Activated CD8-positive, alpha-beta T cell treated with anti-CD3 and anti-CD28 coated beads for 36 hours (primary cell): ENCODE results near the gene GJB2. TPM values are rescaled to one million over a fixed set of nuclear protein-coding genes. Genes with fewer than 3 reads are reported as not detected.

Experiments
- ATAC-seq: fragments of 200-7000 bp; cut with Tn5 transposase; one replicate; pipeline ENCODE4 v1.10.0; 2021; ENCODE audit warnings: mild to moderate bottlenecking, moderate library complexity
- CTCF ChIA-PET: fragments of 350-600 bp; sonication (Branson Sonifier 250); formaldehyde crosslinking; loops from one replicate; lab custom pipeline; 2021; ENCODE audit warnings: antibody characterized with exemption; lab: Charles Lee
- POLR2A ChIA-PET: fragments of 350-600 bp; sonication (Branson Sonifier 250); formaldehyde crosslinking; loops from one replicate; lab custom pipeline; 2021; ENCODE audit warnings: antibody characterized with exemption; lab: Charles Lee
- DNase-seq: peaks from one replicate; pipeline ENCODE4 v3.0.0-alpha.2; 2020
- H3K27ac Mint-ChIP-seq: one replicate; pipeline ENCODE4 v1.8.0; 2021; ENCODE audit warnings: mild to moderate bottlenecking, mixed read lengths
- H3K27me3 Mint-ChIP-seq: one replicate; pipeline ENCODE4 v1.8.0; 2021; ENCODE audit warnings: mixed read lengths
- H3K36me3 Mint-ChIP-seq: one replicate; pipeline ENCODE4 v1.8.0; 2021; ENCODE audit warnings: low read depth, mixed read lengths
- H3K4me1 Mint-ChIP-seq: one replicate; pipeline ENCODE4 v1.8.0; 2021; ENCODE audit warnings: low read depth, mixed read lengths
- H3K4me3 Mint-ChIP-seq: one replicate; pipeline ENCODE4 v1.8.0; 2021; ENCODE audit warnings: mild to moderate bottlenecking, moderate library complexity, mixed read lengths
- H3K9me3 Mint-ChIP-seq: one replicate; pipeline ENCODE4 v1.8.0; 2021; ENCODE audit warnings: mixed read lengths
- intact Hi-C: fragments of 100-400 bp; cut with micrococcal nuclease; formaldehyde crosslinking; loops from one replicate; pipeline ENCODE4 v1.10.0; 2022
- total RNA-seq, 2 experiments: library from RNA; stranded (reverse); gene quantifications; one replicate each; pipeline ENCODE4 v1.2.3, GENCODE V29; 2021
- TF ChIP-seq, protein P1 (sequence below): fragments of 200-600 bp; IDR thresholded peaks from one replicate; pipeline ENCODE4 v1.8.0; 2022; ENCODE audit warnings: antibody characterized with exemption, mild to moderate bottlenecking

GJB2 gene
- total RNA-seq, 2 experiments from 2014 or later: 0.83 to 1.1 TPM

DNA sequence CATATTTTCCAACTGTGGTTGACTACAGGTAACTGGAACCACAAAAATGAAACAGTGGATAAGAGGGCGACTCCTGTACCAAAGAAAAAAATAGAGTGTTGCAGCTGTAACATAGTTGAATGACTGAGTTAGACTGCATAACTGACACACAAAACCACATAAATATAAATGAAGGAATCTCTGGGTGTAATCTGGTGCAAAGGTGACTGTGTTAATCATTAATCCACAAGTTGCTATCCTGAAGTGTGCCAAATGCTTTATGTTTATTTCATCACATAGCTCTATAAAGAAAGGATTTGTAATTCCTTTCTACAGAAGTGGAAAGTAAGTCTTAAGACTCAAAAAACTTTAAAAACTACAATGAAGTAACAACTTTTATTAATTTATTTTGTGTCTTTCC, 6.0 kb upstream of the GJB2 start:
- DNase-seq: no peak
- no peaks in the 10 kb centered on the region for H3K36me3 Mint-ChIP-seq
- POLR2A ChIA-PET: no interaction called here
- H3K9me3 Mint-ChIP-seq: peaks cover 2% of the 10 kb centered on the region
- H3K27ac Mint-ChIP-seq: no peak overlapping the region
- intact Hi-C loops: loop anchor here (10.0 kb wide), 1 partner anchor 216 kb away; no protein-coding TSS in a partner anchor
- CTCF ChIA-PET: interaction anchor here (0.6 to 5.4 kb wide), 3 partner anchors 13 to 294 kb away, joined by 3 to 36 read pairs (median 7); no protein-coding TSS in a partner anchor
- H3K4me1 Mint-ChIP-seq: peaks cover 18% of the 10 kb centered on the region
- peaks cover 36% of the 10 kb centered on the region for H3K27me3 Mint-ChIP-seq
- ATAC-seq: no peak
- TF ChIP-seq, protein P1, sequence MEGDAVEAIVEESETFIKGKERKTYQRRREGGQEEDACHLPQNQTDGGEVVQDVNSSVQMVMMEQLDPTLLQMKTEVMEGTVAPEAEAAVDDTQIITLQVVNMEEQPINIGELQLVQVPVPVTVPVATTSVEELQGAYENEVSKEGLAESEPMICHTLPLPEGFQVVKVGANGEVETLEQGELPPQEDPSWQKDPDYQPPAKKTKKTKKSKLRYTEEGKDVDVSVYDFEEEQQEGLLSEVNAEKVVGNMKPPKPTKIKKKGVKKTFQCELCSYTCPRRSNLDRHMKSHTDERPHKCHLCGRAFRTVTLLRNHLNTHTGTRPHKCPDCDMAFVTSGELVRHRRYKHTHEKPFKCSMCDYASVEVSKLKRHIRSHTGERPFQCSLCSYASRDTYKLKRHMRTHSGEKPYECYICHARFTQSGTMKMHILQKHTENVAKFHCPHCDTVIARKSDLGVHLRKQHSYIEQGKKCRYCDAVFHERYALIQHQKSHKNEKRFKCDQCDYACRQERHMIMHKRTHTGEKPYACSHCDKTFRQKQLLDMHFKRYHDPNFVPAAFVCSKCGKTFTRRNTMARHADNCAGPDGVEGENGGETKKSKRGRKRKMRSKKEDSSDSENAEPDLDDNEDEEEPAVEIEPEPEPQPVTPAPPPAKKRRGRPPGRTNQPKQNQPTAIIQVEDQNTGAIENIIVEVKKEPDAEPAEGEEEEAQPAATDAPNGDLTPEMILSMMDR: no peak
- H3K4me3 Mint-ChIP-seq: no peak overlapping the region

GRCh38 chr13:20197361-20197834, 4.7 kb upstream of the GJB2 start:
- Mint-ChIP-seq H3K27ac (no peak overlapping the region), H3K4me1 (peaks cover 19% of the 10 kb centered on the region), H3K4me3 (no peak overlapping the region), H3K36me3 (no peaks in the 10 kb centered on the region), H3K9me3 (peaks cover 2% of the 10 kb centered on the region), H3K27me3 (peaks cover 36% of the 10 kb centered on the region)
- intact Hi-C loops: loop anchor here (10.0 kb wide), 1 partner anchor 217 kb away; no protein-coding TSS in a partner anchor
- CTCF ChIA-PET: interaction anchor here (0.6 to 5.4 kb wide), 43 partner anchors 8 to 1599 kb away, joined by 3 to 36 read pairs (median 4); no protein-coding TSS in a partner anchor
- DNase-seq (peak; percentile 28), ATAC-seq (peak; percentile 60)
- POLR2A ChIA-PET: no interaction called here
- TF ChIP-seq, protein P1: peak; percentile 91

GRCh38 chr13:20195801-20196200, 3.1 kb upstream of the GJB2 start:
- Mint-ChIP-seq H3K36me3 (no peaks in the 10 kb centered on the region), H3K4me3 (no peak overlapping the region)
- POLR2A ChIA-PET: no interaction called here

DNA sequence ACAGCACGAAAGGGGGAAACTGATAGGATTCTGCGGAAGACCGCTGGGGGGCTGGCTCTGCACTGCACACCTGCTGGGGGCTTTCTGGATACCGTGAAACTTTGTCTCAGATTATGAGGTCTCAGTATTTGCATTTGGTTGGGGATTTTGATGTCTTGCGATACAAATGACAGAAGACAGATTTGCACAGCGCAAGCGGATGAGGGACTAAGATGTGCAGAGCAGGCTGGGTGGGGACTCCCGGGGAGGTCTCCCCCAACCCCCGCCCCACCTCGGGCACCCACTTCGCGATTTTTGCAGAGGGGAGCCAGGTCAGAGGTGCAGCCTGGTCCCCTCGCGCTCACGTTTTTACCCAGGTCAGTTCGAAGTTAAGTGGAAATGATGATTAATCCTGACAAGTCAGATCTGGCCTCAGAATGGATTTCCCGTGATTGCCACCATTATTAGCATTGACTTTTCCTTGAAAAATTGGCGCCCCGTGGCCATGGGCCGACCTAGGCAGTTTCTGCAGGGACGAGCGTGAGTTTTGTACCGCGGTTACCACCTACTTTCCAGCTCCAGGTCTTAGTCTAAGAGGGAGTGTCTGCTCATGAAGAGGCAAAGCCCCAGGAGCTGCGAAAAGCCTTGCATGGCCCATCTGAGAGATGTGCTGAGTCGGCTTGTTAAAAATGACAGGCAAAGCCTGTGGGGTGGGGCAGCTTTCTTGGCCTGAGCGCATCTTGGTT, 1.3 kb upstream of the GJB2 start:
- peak; percentile 46 for ATAC-seq
- ChIA-PET POLR2A (no interaction called here), CTCF (interaction anchor here (0.8 to 5.4 kb wide), 5 partner anchors 8 to 282 kb away, joined by 3 to 36 read pairs (median 3); no protein-coding TSS in a partner anchor)
- H3K27me3 Mint-ChIP-seq: peaks cover 54% of the 10 kb centered on the region
- H3K4me3 Mint-ChIP-seq: peak overlapping the region; percentile 52
- DNase-seq: peak; percentile 41
- TF ChIP-seq, protein P1: no peak
- H3K27ac Mint-ChIP-seq: no peak overlapping the region
- intact Hi-C loops: loop anchor here (5.0 to 10.0 kb wide), 2 partner anchors 221 to 278 kb away; no protein-coding TSS in a partner anchor
- no peaks in the 10 kb centered on the region for H3K9me3 Mint-ChIP-seq
- H3K36me3 Mint-ChIP-seq: no peaks in the 10 kb centered on the region
- peaks cover 23% of the 10 kb centered on the region for H3K4me1 Mint-ChIP-seq

More at GRCh38 chr13:20195801-20196200, 3.1 kb upstream of the GJB2 start:
- no peak for DNase-seq
- ATAC-seq: no peak
- H3K27ac Mint-ChIP-seq: no peak overlapping the region
- intact Hi-C loops: loop anchor here (10.0 kb wide), 1 partner anchor 219 kb away; no protein-coding TSS in a partner anchor
- TF ChIP-seq, protein P1: no peak
- peaks cover 45% of the 10 kb centered on the region for H3K27me3 Mint-ChIP-seq
- H3K9me3 Mint-ChIP-seq: no peaks in the 10 kb centered on the region
- CTCF ChIA-PET: interaction anchor here (1.4 to 5.4 kb wide), 6 partner anchors 10 to 633 kb away, joined by 4 to 36 read pairs (median 6); no protein-coding TSS in a partner anchor
- H3K4me1 Mint-ChIP-seq: peaks cover 22% of the 10 kb centered on the region
